Natural killer cell (primary cell): Measurements from ENCODE around the gene RASGRF2. TPM values are rescaled to one million over a fixed set of nuclear protein-coding genes. Genes with fewer than 3 reads are reported as not detected.

Experiments
- ATAC-seq, 3 donors: fragments of 150-1000 bp in 2 of 3; fragments of 200-7000 bp in 1 of 3; cut with Tn5 transposase; 1 replicate in 1 of 3; 2 replicates in 2 of 3; pipeline ENCODE4 v1.10.0; 2021; ENCODE audit warnings: mild to moderate bottlenecking in 2 of 3, moderate library complexity in 2 of 3
- DNase-seq, 2 donors: peaks; one replicate each; pipeline versions ENCODE4 v3.0.0 to v3.0.0-alpha.2; 2013 to 2021; ENCODE audit warnings: mixed read lengths in 1 of 2
- H3K27ac ChIP-seq: one replicate; pipeline ENCODE4 v1.5.1; 2013; ENCODE audit warnings: mild to moderate bottlenecking, low read length
- H3K27me3 ChIP-seq: one replicate; pipeline ENCODE4 v1.6.1; 2013; ENCODE audit warnings: low read length; ENCODE audit not compliant: control insufficient read depth, insufficient read depth
- H3K36me3 ChIP-seq: one replicate; pipeline ENCODE4 v1.6.1; 2013; ENCODE audit warnings: low read length; ENCODE audit not compliant: control insufficient read depth, insufficient read depth
- H3K4me1 ChIP-seq: one replicate; pipeline ENCODE4 v1.6.1; 2013; ENCODE audit warnings: low read length; ENCODE audit not compliant: control insufficient read depth, insufficient read depth
- H3K4me3 ChIP-seq: one replicate; pipeline ENCODE4 v1.5.1; 2013; ENCODE audit warnings: low read length
- H3K9me3 ChIP-seq: one replicate; pipeline ENCODE4 v1.6.1; 2013; ENCODE audit warnings: low read length; ENCODE audit not compliant: control insufficient read depth, insufficient read depth
- H3K27ac Mint-ChIP-seq, 2 donors: one replicate each; pipeline ENCODE4 v1.8.0; 2022; ENCODE audit warnings: mild to moderate bottlenecking in 2 of 2, mixed read lengths in 2 of 2, moderate library complexity in 1 of 2
- H3K27me3 Mint-ChIP-seq, 2 donors: one replicate each; pipeline ENCODE4 v1.8.0; 2022; ENCODE audit warnings: low read depth in 2 of 2, mixed read lengths in 2 of 2
- H3K36me3 Mint-ChIP-seq: one replicate; pipeline ENCODE4 v1.8.0; 2022; ENCODE audit warnings: mixed read lengths
- H3K4me1 Mint-ChIP-seq, 2 donors: one replicate each; pipeline ENCODE4 v1.8.0; 2022; ENCODE audit warnings: mixed read lengths in 2 of 2
- H3K4me3 Mint-ChIP-seq: one replicate; pipeline ENCODE4 v1.8.0; 2022; ENCODE audit warnings: mild to moderate bottlenecking, moderate library complexity, mixed read lengths
- H3K9me3 Mint-ChIP-seq, 2 donors: one replicate each; pipeline ENCODE4 v1.8.0; 2022; ENCODE audit warnings: mixed read lengths in 2 of 2
- WGBS: methylation state at CpG from one replicate; pipeline ENCODE4 v1.1.7; 2013; ENCODE audit warnings: missing lambda C conversion rate; ENCODE audit not compliant: insufficient coverage; 5-methylcytosine and 5-hydroxymethylcytosine counted together
- intact Hi-C: fragments of 100-400 bp; cut with micrococcal nuclease; formaldehyde crosslinking; loops from one replicate; pipeline ENCODE4 v1.14.2; 2022
- total RNA-seq, 4 donors: library from RNA; stranded (reverse); fragments of 120-200 nt in 1 of 4; gene quantifications; one replicate each; pipeline versions ENCODE4 v1.2.3 to v1.2.4, GENCODE V29; 2013 to 2022
- TF ChIP-seq, protein P1 (sequence below): fragments of 200-600 bp; IDR thresholded peaks from one replicate; pipeline ENCODE4 v1.8.0; 2022; ENCODE audit warnings: antibody characterized with exemption

RASGRF2 gene
- total RNA-seq, 3 donors from 2014 or later (not counting 1 experiment from before 2014, with no cell fraction given): 5.6 to 10.1 (median 6.1) TPM

GRCh38 chr5:81191726-81192372 is 231.7 kb downstream of the RASGRF2 start:
- no peaks in the 10 kb centered on the region for H3K36me3 Mint-ChIP-seq
- intact Hi-C loops: no loop called here
- ATAC-seq (no peak), DNase-seq (no peak)
- no peak overlapping the region for H3K27ac Mint-ChIP-seq
- Histone ChIP-seq H3K9me3 (no peaks in the 10 kb centered on the region), H3K36me3 (no peaks in the 10 kb centered on the region), H3K4me3 (no peak overlapping the region), H3K27ac (no peak overlapping the region), H3K4me1 (peaks cover 13% of the 10 kb centered on the region), H3K27me3 (peaks cover 3% of the 10 kb centered on the region)
- TF ChIP-seq, protein P1, sequence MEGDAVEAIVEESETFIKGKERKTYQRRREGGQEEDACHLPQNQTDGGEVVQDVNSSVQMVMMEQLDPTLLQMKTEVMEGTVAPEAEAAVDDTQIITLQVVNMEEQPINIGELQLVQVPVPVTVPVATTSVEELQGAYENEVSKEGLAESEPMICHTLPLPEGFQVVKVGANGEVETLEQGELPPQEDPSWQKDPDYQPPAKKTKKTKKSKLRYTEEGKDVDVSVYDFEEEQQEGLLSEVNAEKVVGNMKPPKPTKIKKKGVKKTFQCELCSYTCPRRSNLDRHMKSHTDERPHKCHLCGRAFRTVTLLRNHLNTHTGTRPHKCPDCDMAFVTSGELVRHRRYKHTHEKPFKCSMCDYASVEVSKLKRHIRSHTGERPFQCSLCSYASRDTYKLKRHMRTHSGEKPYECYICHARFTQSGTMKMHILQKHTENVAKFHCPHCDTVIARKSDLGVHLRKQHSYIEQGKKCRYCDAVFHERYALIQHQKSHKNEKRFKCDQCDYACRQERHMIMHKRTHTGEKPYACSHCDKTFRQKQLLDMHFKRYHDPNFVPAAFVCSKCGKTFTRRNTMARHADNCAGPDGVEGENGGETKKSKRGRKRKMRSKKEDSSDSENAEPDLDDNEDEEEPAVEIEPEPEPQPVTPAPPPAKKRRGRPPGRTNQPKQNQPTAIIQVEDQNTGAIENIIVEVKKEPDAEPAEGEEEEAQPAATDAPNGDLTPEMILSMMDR: no peak
- WGBS: 95% methylated on average over 7 of the region's 9 CpGs
- peaks cover 9 to 18% of the 10 kb centered on the region in 2 donors for H3K4me1 Mint-ChIP-seq
- H3K27me3 Mint-ChIP-seq: peaks cover 5 to 16% of the 10 kb centered on the region in 2 donors
- no peaks in the 10 kb centered on the region for H3K9me3 Mint-ChIP-seq
- H3K4me3 Mint-ChIP-seq: no peak overlapping the region

DNA sequence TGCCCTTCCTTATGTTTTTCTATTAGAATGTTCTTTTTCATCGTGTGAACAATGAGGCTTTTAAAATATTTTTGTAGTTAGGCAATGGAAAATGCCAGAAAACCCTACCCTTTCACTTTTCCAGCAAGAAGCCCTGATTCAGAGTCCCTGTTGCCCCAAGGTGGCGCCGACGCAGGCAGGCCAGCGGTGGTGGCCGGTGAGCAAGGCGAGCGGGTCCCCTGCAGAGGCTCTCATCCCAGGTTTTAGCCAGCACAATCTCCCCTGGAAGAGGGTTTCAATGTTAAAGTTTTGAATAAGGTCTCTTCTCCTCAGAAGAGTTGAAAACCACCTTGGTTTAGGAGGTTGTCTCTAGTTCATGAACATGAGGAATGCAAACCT is 232.2 kb downstream of the RASGRF2 start:
- intact Hi-C loops: no loop called here
- Mint-ChIP-seq H3K27me3 (peaks cover 5 to 16% of the 10 kb centered on the region in 2 donors), H3K36me3 (no peaks in the 10 kb centered on the region), H3K27ac (no peak overlapping the region), H3K9me3 (no peaks in the 10 kb centered on the region), H3K4me3 (no peak overlapping the region), H3K4me1 (peaks cover 9 to 18% of the 10 kb centered on the region in 2 donors)
- DNase-seq (no peak), ATAC-seq (no peak)
- no peak overlapping the region for H3K27ac ChIP-seq
- TF ChIP-seq, protein P1: no peak
- H3K4me1 ChIP-seq: peaks cover 13% of the 10 kb centered on the region
- 88% methylated on average over 7 of the region's 8 CpGs for WGBS
- no peaks in the 10 kb centered on the region for H3K36me3 ChIP-seq
- H3K27me3 ChIP-seq: peaks cover 3% of the 10 kb centered on the region
- H3K4me3 ChIP-seq: no peak overlapping the region
- no peaks in the 10 kb centered on the region for H3K9me3 ChIP-seq

DNA sequence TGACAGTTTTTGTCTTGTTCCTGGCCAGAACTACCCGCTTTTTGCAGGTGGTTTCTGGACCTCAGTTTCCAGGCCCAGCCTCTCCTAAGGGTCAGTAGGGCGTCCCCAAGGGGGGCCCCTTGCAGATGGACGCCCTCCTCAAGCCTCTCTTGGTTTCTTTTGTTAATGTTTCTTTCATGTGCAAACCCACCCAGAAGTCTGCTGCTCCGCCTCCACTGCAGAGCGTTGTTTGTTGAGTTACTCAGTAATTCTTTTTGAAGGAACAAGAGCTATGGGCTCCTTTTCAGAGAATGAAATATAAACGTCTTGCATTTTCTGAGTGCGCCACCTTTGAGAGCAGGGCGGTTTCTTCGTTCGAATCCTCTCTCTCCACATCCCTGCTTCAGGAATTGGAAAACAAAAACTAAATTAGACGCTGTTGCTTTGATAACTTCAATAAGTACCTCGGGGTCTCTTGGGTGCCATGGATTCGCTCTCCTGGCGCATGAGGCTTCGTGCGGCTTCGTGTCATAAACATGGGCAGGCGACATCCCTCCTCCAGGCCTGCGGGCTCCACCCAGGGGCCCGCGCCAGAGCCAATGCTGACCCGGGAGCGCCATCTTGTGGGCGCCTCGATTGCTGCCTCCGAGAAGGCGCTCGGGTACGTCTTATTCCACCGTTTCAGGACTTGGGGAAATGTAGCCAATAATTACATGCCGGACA is 234.6 kb downstream of the RASGRF2 start:
- H3K27me3 Mint-ChIP-seq: peaks cover 5 to 16% of the 10 kb centered on the region in 2 donors
- Histone ChIP-seq H3K36me3 (no peaks in the 10 kb centered on the region), H3K4me1 (peaks cover 6% of the 10 kb centered on the region), H3K4me3 (no peak overlapping the region), H3K27ac (no peak overlapping the region), H3K9me3 (no peaks in the 10 kb centered on the region), H3K27me3 (peaks cover 3% of the 10 kb centered on the region)
- no peaks in the 10 kb centered on the region for H3K36me3 Mint-ChIP-seq
- H3K27ac Mint-ChIP-seq: peak overlapping the region in 1 of 2 donors; percentile 66
- TF ChIP-seq, protein P1: peak; percentile 90
- WGBS: 29% methylated on average over 31 of the region's 31 CpGs
- peaks cover 7 to 9% of the 10 kb centered on the region in 2 donors for H3K4me1 Mint-ChIP-seq
- peak; percentile 89 to 99 (median 99) for ATAC-seq
- peak; percentile 72 to 86 for DNase-seq
- intact Hi-C loops: loop anchor here (1.0 kb wide), 1 partner anchor 508 kb away; no protein-coding TSS in a partner anchor
- peak overlapping the region; percentile 72 for H3K4me3 Mint-ChIP-seq
- H3K9me3 Mint-ChIP-seq: no peaks in the 10 kb centered on the region
